HG03066 (cell line): ENCODE measurements around the gene ABLIM1.

Experiments used
- ATAC-seq: cut with Tn5 transposase; IDR thresholded peaks from one replicate; pipeline ENCODE4 v1.9.1; 2021; ENCODE audit warnings: low read depth; ENCODE audit not compliant: unreplicated experiment

ABLIM1 gene

DNA sequence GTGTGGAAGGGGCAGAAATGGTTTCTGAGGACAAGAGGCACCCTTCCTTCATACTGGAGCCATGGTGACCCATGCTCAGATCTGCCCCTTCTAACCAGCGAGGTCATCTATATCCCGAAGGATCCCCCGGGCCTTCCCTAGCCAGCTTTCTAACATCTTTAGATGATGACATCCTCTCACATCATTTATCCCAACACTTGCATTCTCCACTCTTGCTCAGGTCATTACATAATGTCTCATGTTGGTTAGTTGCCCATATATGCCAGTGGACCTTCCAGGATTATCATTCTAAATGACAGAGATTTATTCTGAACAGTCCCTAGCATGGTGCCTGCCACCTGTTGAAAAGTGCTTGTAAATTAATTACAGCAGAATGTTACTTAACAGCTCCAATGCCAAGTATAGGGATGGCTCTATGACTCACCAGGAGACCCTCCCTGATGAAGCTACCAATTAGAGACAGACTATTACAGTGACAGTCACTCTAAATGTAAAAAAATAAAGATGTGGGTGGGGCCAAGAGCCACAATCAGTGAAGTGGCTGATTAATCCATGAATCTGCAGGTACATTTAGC, 22.6 kb upstream of the ABLIM1 start:
- no peak for ATAC-seq

DNA sequence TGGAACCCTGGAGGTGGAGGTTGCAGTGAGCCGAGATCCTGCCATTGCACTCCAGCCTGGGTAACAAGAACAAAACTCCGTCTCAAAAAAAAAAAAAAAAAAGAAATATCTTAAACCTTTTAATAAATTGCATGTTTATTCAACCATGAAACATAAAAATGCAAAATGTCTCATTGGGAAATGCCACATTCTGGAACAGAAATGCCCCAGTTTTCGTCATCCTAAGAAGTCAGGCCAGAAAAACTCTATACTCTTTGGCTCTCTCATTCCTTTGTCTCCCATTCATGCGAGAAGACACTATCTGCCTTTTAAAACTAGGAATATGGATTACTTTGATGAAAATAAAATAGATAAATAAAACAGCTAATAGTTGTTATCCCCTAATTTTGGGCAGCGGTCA, 21.5 kb upstream of the ABLIM1 start:
- ATAC-seq = no peak

GRCh38 chr10:114678820-114679219, 20.7 kb upstream of the ABLIM1 start:
- no peak for ATAC-seq

- no peak for ATAC-seq
These were observed 20.3 kb upstream of the ABLIM1 start for GRCh38 chr10:114678336-114678735.

DNA sequence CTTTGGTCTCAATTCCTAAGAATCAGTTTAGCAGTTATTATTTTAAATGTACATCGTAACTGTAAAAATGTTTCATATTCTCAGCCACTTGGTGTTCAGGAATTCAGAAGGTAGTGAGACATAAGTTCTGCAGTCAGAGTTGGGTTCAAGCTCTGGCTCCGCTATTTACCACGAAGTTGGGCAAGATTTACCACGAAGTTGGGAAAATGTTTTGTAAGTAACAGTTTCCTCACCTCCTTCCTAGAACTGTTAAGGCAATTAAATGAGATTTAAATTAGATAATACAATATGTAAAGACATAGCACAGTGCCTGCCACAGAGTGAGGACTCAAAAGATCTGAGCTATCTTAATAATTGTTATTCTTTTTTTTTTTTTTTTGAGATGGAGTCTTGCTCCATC, 16.3 kb upstream of the ABLIM1 start:
- ATAC-seq = no peak

- ATAC-seq = no peak
These were observed 11.6 kb upstream of the ABLIM1 start for GRCh38 chr10:114669648-114670047.

GRCh38 chr10:114668375-114669080, 10.5 kb upstream of the ABLIM1 start:
- no peak for ATAC-seq

DNA sequence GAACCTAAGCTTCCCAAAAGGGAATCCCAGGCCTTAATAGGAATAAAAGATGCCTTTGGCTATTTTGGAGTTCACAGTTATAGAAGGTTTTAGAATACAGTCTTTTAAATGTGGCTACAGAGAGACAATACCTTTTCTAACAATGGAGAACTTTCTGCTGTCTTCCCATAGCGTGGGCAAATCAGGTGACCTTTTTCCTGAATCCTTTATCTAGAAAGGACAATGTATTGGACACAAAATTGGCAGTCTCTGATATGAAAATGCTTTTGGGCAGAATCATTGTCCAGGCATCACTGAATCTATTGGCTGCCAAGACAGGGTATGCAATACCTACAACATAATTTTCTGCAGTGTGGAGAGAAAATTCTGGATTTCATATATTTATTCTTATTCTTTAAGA, 7.8 kb upstream of the ABLIM1 start:
- ATAC-seq = no peak

GRCh38 chr10:114665406-114665805, 7.3 kb upstream of the ABLIM1 start:
- ATAC-seq = no peak

- no peak for ATAC-seq
These were observed 6.1 kb upstream of the ABLIM1 start for GRCh38 chr10:114664127-114664526.

- no peak for ATAC-seq
These were observed 5.6 kb upstream of the ABLIM1 start for GRCh38 chr10:114663626-114664025.

GRCh38 chr10:114662646-114663217, 4.7 kb upstream of the ABLIM1 start:
- no peak for ATAC-seq

- ATAC-seq = no peak
These were observed 3.3 kb upstream of the ABLIM1 start for GRCh38 chr10:114661212-114661880.

DNA sequence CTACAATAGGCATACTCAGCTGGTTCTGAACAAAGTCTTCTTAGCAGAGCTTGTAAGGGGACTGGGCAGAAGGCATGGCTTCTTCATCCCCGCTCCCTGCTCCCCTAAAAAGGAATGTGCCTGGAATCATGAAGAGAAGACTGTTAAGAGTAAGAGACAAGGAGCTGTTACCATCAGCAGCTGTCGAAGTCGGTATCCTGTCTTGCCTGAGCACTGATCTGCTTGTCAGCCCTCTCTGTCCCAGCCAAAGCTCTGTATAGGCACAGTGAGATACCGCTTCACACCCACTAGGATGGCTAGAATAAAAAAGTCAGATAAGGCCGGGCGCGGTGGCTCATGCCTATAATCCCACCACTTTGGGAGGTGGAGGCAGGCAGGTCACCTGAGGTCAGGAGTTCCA, 2.4 kb downstream of the ABLIM1 start:
- ATAC-seq = no peak

DNA sequence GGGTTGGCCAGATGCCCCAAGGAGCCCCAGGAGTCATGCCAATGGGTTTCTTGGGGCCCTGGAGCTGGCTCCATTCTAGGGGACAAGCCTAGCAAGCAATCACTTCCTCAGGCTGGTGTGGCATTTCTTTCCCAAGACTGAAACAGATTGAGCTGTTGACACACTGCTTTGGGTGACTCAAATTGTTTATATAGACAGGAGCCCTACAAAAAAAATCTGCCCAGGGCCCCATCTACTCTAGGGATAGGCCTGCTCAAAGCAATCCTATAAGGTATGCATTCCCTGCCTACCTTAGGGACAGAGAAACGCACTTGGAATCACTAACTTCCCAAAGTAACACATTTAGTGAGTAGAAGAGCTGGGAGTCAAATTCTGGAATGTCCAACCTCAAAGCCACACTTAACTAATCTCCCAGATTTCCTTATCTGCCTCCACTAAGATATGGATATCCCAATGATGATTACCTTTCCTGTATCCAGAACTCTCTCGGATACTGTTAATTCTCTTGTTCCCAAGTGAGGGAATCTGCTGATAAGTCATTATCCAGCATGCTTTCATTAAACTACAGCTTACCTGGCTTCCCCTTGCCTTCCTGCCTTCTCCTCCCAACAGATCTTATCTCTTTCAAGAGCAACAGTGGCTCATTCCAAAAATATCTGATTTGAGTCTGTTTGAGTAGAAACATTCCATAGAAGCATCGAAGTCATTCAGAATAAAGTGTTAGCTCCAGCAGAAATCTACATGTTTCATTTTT, 3.1 kb downstream of the ABLIM1 start:
- no peak for ATAC-seq

- ATAC-seq = no peak
These were observed 4.1 kb downstream of the ABLIM1 start for GRCh38 chr10:114653926-114654325.

DNA sequence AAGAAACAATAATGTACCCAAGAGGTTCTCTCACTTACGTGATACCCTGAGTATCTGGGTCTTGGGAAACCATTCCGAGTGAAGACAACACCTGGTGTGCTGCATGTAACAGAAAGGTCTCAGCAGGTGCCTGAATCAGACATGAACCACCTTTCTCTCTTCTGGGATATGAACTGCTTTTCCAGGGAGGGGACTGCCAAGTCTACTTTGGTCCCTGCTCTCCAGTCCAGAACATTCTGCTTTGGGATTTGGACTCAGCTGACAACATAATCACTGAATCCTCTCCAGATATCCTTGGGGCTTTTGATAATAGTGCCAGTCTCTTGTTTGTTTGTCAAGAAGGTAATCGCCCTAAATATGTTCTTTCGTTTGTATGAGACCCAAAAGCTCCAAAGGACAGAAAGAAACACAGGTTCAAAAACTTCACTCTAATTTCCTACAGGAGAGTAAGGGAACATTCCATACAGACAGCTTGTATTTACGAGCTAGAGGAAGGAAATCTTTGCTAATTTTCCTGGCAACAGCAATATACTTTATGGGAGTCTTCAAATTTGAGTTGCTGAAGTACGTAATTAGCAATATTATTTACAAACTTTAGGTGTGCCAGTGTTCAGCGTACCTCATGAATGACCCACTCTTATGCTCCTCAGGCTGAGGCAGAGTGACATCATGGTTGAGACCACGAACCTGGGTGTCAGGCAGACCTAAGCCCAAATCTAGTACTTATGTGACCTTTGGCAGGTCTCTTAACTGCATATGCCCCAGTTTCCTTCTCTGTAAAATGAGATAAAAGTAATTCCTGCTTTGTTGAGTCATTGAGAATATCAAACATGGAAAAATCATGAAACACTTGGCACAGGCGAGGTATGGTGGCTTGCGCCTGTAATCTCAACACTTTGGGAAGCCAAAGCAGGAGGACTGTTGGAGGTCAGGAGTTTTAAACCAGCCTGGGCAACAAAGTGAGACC, 5.4 kb downstream of the ABLIM1 start:
- no peak for ATAC-seq

- ATAC-seq = no peak
These were observed 7.2 kb downstream of the ABLIM1 start for GRCh38 chr10:114650831-114651230.

- ATAC-seq = no peak
These were observed 7.8 kb downstream of the ABLIM1 start for GRCh38 chr10:114650266-114650665.
